ENCODE measurements around the gene DDX41. TPM values are rescaled to one million over a fixed set of nuclear protein-coding genes. Genes with fewer than 3 reads are reported as not detected.

DDX41 gene
- total RNA-seq, 1 donor from 2014 or later: 250 TPM

GRCh38 chr5:177510567-177511053, 6.2 kb downstream of the DDX41 start:
- DNase-seq (ENCODE audit: low read depth) (no peak), FAIRE-seq (no peak)
- Histone ChIP-seq H3K36me3 (ENCODE audit: control insufficient read depth, insufficient read depth, low read length) (peaks cover 44% of the 10 kb centered on the region), H3K27me3 (ENCODE audit: control insufficient read depth, insufficient read depth, low read length) (no peaks in the 10 kb centered on the region), H3K4me3 (ENCODE audit: low read depth, low read length) (no peak overlapping the region)
- no peak for TF ChIP-seq CTCF (IDR thresholded peaks at IDR 0.05; ENCODE audit: insufficient read depth, low read length, severe bottlenecking)

GRCh38 chr5:177509991-177510566, 6.7 kb downstream of the DDX41 start:
- no peak for DNase-seq (ENCODE audit: low read depth)
- TF ChIP-seq CTCF (IDR thresholded peaks at IDR 0.05; ENCODE audit: insufficient read depth, low read length, severe bottlenecking): no peak
- H3K27me3 ChIP-seq (ENCODE audit: control insufficient read depth, insufficient read depth, low read length): no peaks in the 10 kb centered on the region
- no peak overlapping the region for H3K4me3 ChIP-seq (ENCODE audit: low read depth, low read length)
- FAIRE-seq: no peak
- peaks cover 40% of the 10 kb centered on the region for H3K36me3 ChIP-seq (ENCODE audit: control insufficient read depth, insufficient read depth, low read length)

GRCh38 chr5:177509381-177509951, 7.3 kb downstream of the DDX41 start, which contains the start of gene DOK3:
Gene DOK3 (minus strand): TSS chr5:177509826. CDS start chr5:177509540, 286 bp downstream.
- H3K36me3 ChIP-seq (ENCODE audit: control insufficient read depth, insufficient read depth, low read length): peaks cover 34% of the 10 kb centered on the region
- no peaks in the 10 kb centered on the region for H3K27me3 ChIP-seq (ENCODE audit: control insufficient read depth, insufficient read depth, low read length)
- H3K4me3 ChIP-seq (ENCODE audit: low read depth, low read length): no peak within 1 kb of the TSS
- no peak for FAIRE-seq
- TF ChIP-seq CTCF (IDR thresholded peaks at IDR 0.05; ENCODE audit: insufficient read depth, low read length, severe bottlenecking): no peak
- no peak for DNase-seq (ENCODE audit: low read depth)

- Histone ChIP-seq H3K27me3 (ENCODE audit: control insufficient read depth, insufficient read depth, low read length) (no peaks in the 10 kb centered on the region), H3K4me3 (ENCODE audit: low read depth, low read length) (no peak overlapping the region), H3K36me3 (ENCODE audit: control insufficient read depth, insufficient read depth, low read length) (peaks cover 28% of the 10 kb centered on the region)
- DNase-seq (ENCODE audit: low read depth) (no peak), FAIRE-seq (no peak)
- TF ChIP-seq CTCF (IDR thresholded peaks at IDR 0.05; ENCODE audit: insufficient read depth, low read length, severe bottlenecking): no peak
Observed at GRCh38 chr5:177508837-177509236, 7.9 kb downstream of the DDX41 start.

GRCh38 chr5:177508221-177508611, 8.5 kb downstream of the DDX41 start:
- Histone ChIP-seq H3K36me3 (ENCODE audit: control insufficient read depth, insufficient read depth, low read length) (peaks cover 23% of the 10 kb centered on the region), H3K4me3 (ENCODE audit: low read depth, low read length) (no peak overlapping the region), H3K27me3 (ENCODE audit: control insufficient read depth, insufficient read depth, low read length) (no peaks in the 10 kb centered on the region)
- no peak for TF ChIP-seq CTCF (IDR thresholded peaks at IDR 0.05; ENCODE audit: insufficient read depth, low read length, severe bottlenecking)
- DNase-seq (ENCODE audit: low read depth) (no peak), FAIRE-seq (no peak)
